ENCODE data around the gene KCNQ1. TPM values are rescaled to one million over a fixed set of nuclear protein-coding genes. Genes with fewer than 3 reads are reported as not detected.
"Not testable (repeated sequence)": the region's sequence is repeated elsewhere in the genome, so short reads cannot be mapped to it uniquely, and the experiment has no call there.

The KCNQ1 gene
- total and polyA plus RNA-seq, 12 donors = 11.0 to 447 (median 320) TPM

DNA sequence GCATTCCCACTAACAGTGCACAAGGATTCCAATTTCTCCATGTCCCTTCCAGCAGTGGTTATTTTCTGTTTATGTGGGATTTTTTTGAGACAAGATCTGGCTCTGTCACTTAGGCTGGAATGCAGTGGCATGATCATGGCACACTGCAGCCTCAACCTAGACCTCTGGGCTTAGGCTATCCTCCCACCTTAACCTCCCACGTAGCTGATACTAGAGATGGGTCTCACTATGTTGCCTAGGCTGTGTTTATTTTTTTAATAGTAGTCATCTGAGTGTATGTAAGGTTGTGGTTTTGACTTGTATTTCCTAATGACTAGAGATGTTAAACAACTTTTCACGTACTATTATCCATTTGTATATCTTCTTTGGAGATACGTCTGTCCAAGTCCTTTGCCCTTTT lies 180.4 kb downstream of the KCNQ1 start:
- no peak for DNase-seq
- Histone ChIP-seq H3K4me3 (no peak overlapping the region), H3K4me1 (replicated peaks in 1 of 2) (peaks cover 0 to 5% of the 10 kb centered on the region in 2 donors), H3K27me3 (no peaks in the 10 kb centered on the region), H3K36me3 (replicated peaks in 1 of 2) (peaks cover 0 to 5% of the 10 kb centered on the region in 2 donors), H3K9me3 (replicated peaks in 1 of 3) (peaks cover 0 to under 1% (median 0%) of the 10 kb centered on the region in 3 donors), H3K27ac (no peak overlapping the region)
- intact Hi-C loops (cut with DNase I) = no loop called here
- no peak for TF ChIP-seq POLR2A (IDR thresholded peaks at IDR 0.05)
- TF ChIP-seq, protein P1, sequence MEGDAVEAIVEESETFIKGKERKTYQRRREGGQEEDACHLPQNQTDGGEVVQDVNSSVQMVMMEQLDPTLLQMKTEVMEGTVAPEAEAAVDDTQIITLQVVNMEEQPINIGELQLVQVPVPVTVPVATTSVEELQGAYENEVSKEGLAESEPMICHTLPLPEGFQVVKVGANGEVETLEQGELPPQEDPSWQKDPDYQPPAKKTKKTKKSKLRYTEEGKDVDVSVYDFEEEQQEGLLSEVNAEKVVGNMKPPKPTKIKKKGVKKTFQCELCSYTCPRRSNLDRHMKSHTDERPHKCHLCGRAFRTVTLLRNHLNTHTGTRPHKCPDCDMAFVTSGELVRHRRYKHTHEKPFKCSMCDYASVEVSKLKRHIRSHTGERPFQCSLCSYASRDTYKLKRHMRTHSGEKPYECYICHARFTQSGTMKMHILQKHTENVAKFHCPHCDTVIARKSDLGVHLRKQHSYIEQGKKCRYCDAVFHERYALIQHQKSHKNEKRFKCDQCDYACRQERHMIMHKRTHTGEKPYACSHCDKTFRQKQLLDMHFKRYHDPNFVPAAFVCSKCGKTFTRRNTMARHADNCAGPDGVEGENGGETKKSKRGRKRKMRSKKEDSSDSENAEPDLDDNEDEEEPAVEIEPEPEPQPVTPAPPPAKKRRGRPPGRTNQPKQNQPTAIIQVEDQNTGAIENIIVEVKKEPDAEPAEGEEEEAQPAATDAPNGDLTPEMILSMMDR (IDR thresholded peaks at IDR 0.05) = no peak
- 59 to 64% (median 62%) methylated on average over 3 of the region's 3 CpGs for WGBS, 4 donors

DNA sequence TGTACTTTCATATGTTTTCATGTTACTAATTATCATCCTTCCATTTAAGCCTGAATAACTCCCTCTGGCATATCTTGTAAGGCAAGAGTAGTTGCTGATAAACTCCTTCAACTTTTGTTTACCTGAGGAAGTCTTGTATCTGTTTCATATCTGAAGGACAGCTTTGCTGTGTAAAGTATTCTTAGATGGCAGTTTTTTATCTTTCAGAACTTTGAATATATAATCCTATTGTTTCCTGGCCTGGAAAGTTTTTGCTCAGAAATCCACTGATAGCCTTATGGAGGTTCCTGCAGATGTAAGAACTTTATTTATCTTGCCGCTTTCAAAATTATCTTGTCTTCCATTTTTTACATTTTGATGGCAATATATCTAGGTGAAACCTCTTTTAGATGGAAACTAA lies 185.9 kb downstream of the KCNQ1 start:
- DNase-seq = no peak
- Histone ChIP-seq H3K27ac (no peak overlapping the region), H3K9me3 (replicated peaks in 1 of 3) (peaks cover 0 to 20% (median 8%) of the 10 kb centered on the region in 3 donors), H3K4me3 (no peak overlapping the region), H3K36me3 (replicated peaks in 1 of 2) (no peaks in the 10 kb centered on the region), H3K27me3 (no peaks in the 10 kb centered on the region), H3K4me1 (replicated peaks in 1 of 2) (no peaks in the 10 kb centered on the region)
- intact Hi-C loops (cut with DNase I) = no loop called here
- 95 to 100% (median 95%) methylated on average over 1 of the region's 1 CpG for WGBS, 4 donors
- TF ChIP-seq POLR2A (IDR thresholded peaks at IDR 0.05) = no peak
- TF ChIP-seq, protein P1 (IDR thresholded peaks at IDR 0.05) = no peak

DNA sequence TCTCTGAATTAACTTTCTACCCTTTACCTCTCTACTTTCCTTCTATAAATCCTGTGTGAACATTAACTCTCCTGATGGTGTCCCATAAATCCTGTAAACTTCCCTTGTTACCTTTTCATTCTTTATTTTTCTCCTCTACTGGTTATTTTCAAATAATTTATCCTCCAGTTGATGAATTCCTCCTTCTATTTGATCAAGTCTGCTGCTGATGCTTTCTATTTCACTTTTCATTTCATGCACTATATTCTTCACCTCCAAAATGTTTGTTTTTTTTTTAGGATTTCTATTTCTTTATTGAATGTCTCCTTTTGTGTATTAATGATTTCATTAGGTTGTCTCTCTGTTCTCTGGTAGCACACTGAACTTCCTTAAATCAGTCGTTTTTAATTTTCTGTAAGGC lies 186.4 kb downstream of the KCNQ1 start:
- Histone ChIP-seq H3K4me3 (peak overlapping the region in 1 of 4 donors; percentile 0), H3K27me3 (no peaks in the 10 kb centered on the region), H3K27ac (no peak overlapping the region), H3K36me3 (replicated peaks in 1 of 2) (no peaks in the 10 kb centered on the region), H3K4me1 (replicated peaks in 1 of 2) (no peaks in the 10 kb centered on the region), H3K9me3 (replicated peaks in 1 of 3) (peaks cover 0 to 20% (median 8%) of the 10 kb centered on the region in 3 donors)
- no peak for DNase-seq
- intact Hi-C loops (cut with DNase I) = no loop called here
- 65 to 75% (median 73%) methylated on average over 1 of the region's 1 CpG for WGBS, 4 donors
- TF ChIP-seq, protein P1 (IDR thresholded peaks at IDR 0.05) = no peak
- TF ChIP-seq POLR2A (IDR thresholded peaks at IDR 0.05) = no peak

DNA sequence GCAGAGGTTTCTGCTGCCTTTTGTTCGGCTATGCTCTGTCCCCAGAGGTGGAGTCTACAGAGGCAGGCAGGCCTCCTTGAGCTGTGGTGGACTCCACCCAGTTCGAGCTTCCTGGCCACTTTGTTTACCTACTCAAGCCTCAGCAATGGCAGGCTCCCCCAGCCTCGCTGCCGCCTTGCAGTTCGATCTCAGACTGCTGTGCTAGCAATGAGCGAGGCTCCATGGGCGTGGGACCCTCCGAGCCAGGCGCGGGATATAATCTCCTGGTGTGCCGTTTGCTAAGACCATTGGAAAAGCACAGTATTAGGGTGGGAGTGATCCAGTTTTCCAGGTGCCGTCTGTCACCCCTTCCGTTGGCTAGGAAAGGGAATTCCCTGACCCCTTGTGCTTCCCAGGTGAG lies 195.0 kb downstream of the KCNQ1 start:
- 86 to 94% (median 90%) methylated on average over 2 to 13 of the region's 13 CpGs for WGBS, 4 donors
- H3K4me1 ChIP-seq (replicated peaks in 1 of 2); intact Hi-C loops (cut with DNase I); DNase-seq; H3K4me3 ChIP-seq; H3K27me3 ChIP-seq; H3K27ac ChIP-seq; H3K36me3 ChIP-seq (replicated peaks in 1 of 2): not testable (repeated sequence)
- H3K9me3 ChIP-seq (replicated peaks in 1 of 3) = peaks cover 0 to 28% (median 8%) of the 10 kb centered on the region in 3 donors

DNA sequence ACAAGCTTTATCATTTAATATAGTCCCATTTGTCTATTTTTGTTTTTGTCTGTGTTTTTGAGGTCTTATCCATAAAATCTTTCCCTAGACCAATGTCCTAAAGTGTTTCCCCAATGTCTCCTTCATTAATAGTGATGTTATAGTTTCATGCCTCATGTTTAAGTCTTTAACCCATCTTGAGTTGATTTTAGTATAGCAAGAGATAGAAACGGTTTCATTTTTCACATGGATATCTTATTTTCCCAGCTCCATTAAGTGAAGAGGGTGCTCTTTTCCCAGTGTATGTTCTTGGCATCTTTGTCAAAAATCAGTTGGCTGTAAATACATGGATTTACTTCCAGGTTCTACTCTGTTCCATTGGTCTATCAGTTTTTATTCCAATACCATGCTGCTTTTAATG lies 196.8 kb downstream of the KCNQ1 start:
- Histone ChIP-seq H3K9me3 (replicated peaks in 1 of 3) (peaks cover 0 to 29% (median 8%) of the 10 kb centered on the region in 3 donors), H3K27ac (no peak overlapping the region), H3K36me3 (replicated peaks in 1 of 2) (no peaks in the 10 kb centered on the region), H3K4me3 (no peak overlapping the region), H3K4me1 (replicated peaks in 1 of 2) (no peaks in the 10 kb centered on the region), H3K27me3 (no peaks in the 10 kb centered on the region)
- intact Hi-C loops (cut with DNase I) = no loop called here
- DNase-seq = no peak
- no peak for TF ChIP-seq POLR2A (IDR thresholded peaks at IDR 0.05)
- TF ChIP-seq, protein P1 (IDR thresholded peaks at IDR 0.05) = no peak
- 87 to 100% (median 90%) methylated on average over 1 of the region's 1 CpG for WGBS, 4 donors

Data from adrenal gland (tissue), 12 donors.